ENCODE data around the gene NOP53. TPM values are rescaled to one million over a fixed set of nuclear protein-coding genes. Genes with fewer than 3 reads are reported as not detected.

Gene NOP53
- polyA plus RNA-seq, 1 donor from 2014 or later = 87.0 TPM

DNA sequence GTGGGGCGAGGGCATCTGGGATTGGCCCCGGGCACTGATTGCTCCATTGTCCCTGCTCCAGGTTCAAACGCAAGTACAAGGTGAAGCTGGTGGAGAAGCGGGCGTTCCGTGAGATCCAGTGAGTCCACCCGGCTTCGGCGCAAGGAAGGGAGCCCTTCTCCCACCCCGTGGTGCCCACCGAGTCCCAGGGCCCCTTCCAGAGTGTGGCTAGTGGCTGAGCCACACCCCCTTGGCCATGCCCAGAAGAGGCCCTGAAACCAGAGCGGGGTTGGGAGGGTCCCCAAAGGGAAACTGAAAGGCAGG, 11.2 kb downstream of the NOP53 start:
- Histone ChIP-seq H3K27me3 (ENCODE audit: insufficient read depth, low read depth, low read length) (no peaks in the 10 kb centered on the region), H3K36me3 (ENCODE audit: insufficient read depth, low read length) (no peaks in the 10 kb centered on the region), H3K9ac (ENCODE audit: low read length) (no peak overlapping the region), H3K4me2 (ENCODE audit: low read length) (no peak overlapping the region), H3K9me2 (ENCODE audit: insufficient read depth, low read length) (no peaks in the 10 kb centered on the region), H3K79me2 (replicated peaks; ENCODE audit: insufficient read depth, low read length) (no peaks in the 10 kb centered on the region), H3F3A (ENCODE audit: insufficient read depth, low read length, poor library complexity, severe bottlenecking) (no peaks in the 10 kb centered on the region), H4K20me1 (ENCODE audit: insufficient read depth) (no peaks in the 10 kb centered on the region), H3K4me3 (ENCODE audit: low read length) (no peak overlapping the region), H3K9me3 (ENCODE audit: low read length) (no peaks in the 10 kb centered on the region), H3K27ac (ENCODE audit: low read length) (no peak overlapping the region), H2AFZ (ENCODE audit: low read depth, low read length) (no peak overlapping the region)
- TF ChIP-seq RAD21 (conservative IDR thresholded peaks at IDR 0.05) (no peak), SMC3 (conservative IDR thresholded peaks at IDR 0.05; ENCODE audit: poor library complexity) (no peak), MXI1 (conservative IDR thresholded peaks at IDR 0.05; ENCODE audit: poor library complexity, severe bottlenecking) (no peak), EP300 (conservative IDR thresholded peaks at IDR 0.05; ENCODE audit: poor library complexity, severe bottlenecking) (no peak), EZH2 (IDR thresholded peaks at IDR 0.05; ENCODE audit: borderline replicate concordance, insufficient read depth, low read length, poor library complexity, severe bottlenecking) (no peak), POLR2AphosphoS5 (IDR thresholded peaks at IDR 0.05) (no peak), TAF1 (IDR thresholded peaks at IDR 0.05; ENCODE audit: low read depth) (no peak)
- TF ChIP-seq, protein P1, sequence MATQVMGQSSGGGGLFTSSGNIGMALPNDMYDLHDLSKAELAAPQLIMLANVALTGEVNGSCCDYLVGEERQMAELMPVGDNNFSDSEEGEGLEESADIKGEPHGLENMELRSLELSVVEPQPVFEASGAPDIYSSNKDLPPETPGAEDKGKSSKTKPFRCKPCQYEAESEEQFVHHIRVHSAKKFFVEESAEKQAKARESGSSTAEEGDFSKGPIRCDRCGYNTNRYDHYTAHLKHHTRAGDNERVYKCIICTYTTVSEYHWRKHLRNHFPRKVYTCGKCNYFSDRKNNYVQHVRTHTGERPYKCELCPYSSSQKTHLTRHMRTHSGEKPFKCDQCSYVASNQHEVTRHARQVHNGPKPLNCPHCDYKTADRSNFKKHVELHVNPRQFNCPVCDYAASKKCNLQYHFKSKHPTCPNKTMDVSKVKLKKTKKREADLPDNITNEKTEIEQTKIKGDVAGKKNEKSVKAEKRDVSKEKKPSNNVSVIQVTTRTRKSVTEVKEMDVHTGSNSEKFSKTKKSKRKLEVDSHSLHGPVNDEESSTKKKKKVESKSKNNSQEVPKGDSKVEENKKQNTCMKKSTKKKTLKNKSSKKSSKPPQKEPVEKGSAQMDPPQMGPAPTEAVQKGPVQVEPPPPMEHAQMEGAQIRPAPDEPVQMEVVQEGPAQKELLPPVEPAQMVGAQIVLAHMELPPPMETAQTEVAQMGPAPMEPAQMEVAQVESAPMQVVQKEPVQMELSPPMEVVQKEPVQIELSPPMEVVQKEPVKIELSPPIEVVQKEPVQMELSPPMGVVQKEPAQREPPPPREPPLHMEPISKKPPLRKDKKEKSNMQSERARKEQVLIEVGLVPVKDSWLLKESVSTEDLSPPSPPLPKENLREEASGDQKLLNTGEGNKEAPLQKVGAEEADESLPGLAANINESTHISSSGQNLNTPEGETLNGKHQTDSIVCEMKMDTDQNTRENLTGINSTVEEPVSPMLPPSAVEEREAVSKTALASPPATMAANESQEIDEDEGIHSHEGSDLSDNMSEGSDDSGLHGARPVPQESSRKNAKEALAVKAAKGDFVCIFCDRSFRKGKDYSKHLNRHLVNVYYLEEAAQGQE (IDR thresholded peaks at IDR 0.05; ENCODE audit: borderline replicate concordance) = no peak
- TF ChIP-seq, protein P2, sequence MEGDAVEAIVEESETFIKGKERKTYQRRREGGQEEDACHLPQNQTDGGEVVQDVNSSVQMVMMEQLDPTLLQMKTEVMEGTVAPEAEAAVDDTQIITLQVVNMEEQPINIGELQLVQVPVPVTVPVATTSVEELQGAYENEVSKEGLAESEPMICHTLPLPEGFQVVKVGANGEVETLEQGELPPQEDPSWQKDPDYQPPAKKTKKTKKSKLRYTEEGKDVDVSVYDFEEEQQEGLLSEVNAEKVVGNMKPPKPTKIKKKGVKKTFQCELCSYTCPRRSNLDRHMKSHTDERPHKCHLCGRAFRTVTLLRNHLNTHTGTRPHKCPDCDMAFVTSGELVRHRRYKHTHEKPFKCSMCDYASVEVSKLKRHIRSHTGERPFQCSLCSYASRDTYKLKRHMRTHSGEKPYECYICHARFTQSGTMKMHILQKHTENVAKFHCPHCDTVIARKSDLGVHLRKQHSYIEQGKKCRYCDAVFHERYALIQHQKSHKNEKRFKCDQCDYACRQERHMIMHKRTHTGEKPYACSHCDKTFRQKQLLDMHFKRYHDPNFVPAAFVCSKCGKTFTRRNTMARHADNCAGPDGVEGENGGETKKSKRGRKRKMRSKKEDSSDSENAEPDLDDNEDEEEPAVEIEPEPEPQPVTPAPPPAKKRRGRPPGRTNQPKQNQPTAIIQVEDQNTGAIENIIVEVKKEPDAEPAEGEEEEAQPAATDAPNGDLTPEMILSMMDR (IDR thresholded peaks at IDR 0.05; ENCODE audit: poor library complexity, severe bottlenecking) = no peak

DNA sequence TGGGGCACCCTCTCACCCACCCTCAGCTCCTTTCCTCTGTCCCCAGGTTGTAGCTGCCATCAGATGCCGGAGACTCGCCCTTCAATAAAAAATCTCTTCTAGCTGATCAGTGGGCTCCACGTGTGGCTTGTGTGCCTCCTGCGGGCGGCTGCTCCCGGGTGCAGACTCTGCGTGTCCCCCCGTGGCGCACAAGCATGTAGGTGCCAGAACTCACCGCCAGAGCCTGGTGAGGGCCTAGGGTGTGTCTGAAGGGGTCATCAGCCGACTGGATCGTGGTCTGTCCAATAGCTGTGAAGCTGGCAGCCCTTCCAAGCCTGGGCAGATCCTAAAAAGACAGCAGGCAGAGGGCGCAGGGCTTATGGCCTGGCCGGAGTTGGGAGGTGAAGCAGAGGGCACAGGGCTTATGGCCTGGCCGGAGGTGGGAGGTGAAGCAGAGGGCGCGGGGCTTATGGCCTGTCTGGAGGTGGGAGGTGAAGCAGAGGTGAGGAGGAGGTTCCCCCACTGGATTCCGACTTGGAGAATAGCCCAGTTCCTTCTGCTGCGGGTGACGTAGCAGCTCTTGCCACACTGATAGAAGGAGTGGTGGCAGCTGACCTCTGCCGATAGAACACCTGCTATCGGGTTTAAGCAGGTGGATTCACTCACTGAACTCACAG, 11.7 kb downstream of the NOP53 start:
- H3K27me3 ChIP-seq (ENCODE audit: insufficient read depth, low read depth, low read length) = no peaks in the 10 kb centered on the region
- H3F3A ChIP-seq (ENCODE audit: insufficient read depth, low read length, poor library complexity, severe bottlenecking) = no peaks in the 10 kb centered on the region
- no peaks in the 10 kb centered on the region for H3K9me2 ChIP-seq (ENCODE audit: insufficient read depth, low read length)
- TF ChIP-seq POLR2AphosphoS5 (IDR thresholded peaks at IDR 0.05) = no peak
- TF ChIP-seq EP300 (conservative IDR thresholded peaks at IDR 0.05; ENCODE audit: poor library complexity, severe bottlenecking) = no peak
- no peak for TF ChIP-seq EZH2 (IDR thresholded peaks at IDR 0.05; ENCODE audit: borderline replicate concordance, insufficient read depth, low read length, poor library complexity, severe bottlenecking)
- TF ChIP-seq, protein P1 (IDR thresholded peaks at IDR 0.05; ENCODE audit: borderline replicate concordance) = no peak
- H3K27ac ChIP-seq (ENCODE audit: low read length) = no peak overlapping the region
- H3K9me3 ChIP-seq (ENCODE audit: low read length) = no peaks in the 10 kb centered on the region
- H2AFZ ChIP-seq (ENCODE audit: low read depth, low read length) = no peak overlapping the region
- no peak overlapping the region for H3K4me3 ChIP-seq (ENCODE audit: low read length)
- no peaks in the 10 kb centered on the region for H4K20me1 ChIP-seq (ENCODE audit: insufficient read depth)
- no peak overlapping the region for H3K9ac ChIP-seq (ENCODE audit: low read length)
- no peak overlapping the region for H3K4me2 ChIP-seq (ENCODE audit: low read length)
- no peaks in the 10 kb centered on the region for H3K79me2 ChIP-seq (replicated peaks; ENCODE audit: insufficient read depth, low read length)
- H3K36me3 ChIP-seq (ENCODE audit: insufficient read depth, low read length) = no peaks in the 10 kb centered on the region
